ENCODE measurements around the gene UFC1. TPM values are rescaled to one million over a fixed set of nuclear protein-coding genes. Genes with fewer than 3 reads are reported as not detected.

UFC1 gene
- total RNA-seq, 1 experiment from 2014 or later = 63.7 TPM

DNA sequence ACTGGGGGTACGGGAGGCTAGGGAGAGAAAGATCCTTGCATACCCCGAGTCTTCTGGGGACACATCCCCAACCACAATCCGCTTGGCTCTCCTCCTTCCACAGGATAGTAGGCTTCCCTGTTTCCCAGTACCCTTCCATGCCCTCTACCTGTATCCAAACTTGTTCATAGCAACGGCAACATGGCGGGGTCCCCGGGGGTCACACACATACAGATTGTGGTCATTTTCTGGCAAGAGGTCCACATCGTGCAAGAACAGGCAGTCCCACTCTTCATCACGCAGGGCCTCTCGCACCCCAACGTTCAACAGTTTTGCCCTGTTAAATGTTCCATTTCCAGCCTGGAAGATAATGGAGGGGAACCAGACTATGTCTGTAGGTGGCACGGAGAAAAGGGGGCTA is 19.9 kb downstream of the UFC1 start (continued):
- TF ChIP-seq, protein P1, sequence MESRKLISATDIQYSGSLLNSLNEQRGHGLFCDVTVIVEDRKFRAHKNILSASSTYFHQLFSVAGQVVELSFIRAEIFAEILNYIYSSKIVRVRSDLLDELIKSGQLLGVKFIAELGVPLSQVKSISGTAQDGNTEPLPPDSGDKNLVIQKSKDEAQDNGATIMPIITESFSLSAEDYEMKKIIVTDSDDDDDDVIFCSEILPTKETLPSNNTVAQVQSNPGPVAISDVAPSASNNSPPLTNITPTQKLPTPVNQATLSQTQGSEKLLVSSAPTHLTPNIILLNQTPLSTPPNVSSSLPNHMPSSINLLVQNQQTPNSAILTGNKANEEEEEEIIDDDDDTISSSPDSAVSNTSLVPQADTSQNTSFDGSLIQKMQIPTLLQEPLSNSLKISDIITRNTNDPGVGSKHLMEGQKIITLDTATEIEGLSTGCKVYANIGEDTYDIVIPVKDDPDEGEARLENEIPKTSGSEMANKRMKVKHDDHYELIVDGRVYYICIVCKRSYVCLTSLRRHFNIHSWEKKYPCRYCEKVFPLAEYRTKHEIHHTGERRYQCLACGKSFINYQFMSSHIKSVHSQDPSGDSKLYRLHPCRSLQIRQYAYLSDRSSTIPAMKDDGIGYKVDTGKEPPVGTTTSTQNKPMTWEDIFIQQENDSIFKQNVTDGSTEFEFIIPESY (IDR thresholded peaks at IDR 0.05; ENCODE audit: extremely low read depth, insufficient replicate concordance, low read length) = no peak
- TF ChIP-seq FOSL1 (IDR thresholded peaks at IDR 0.05; ENCODE audit: low read depth) (no peak), RAD21 (IDR thresholded peaks at IDR 0.05; ENCODE audit: low read depth) (no peak), JUND (IDR thresholded peaks at IDR 0.05) (no peak), EGR1 (IDR thresholded peaks at IDR 0.05; ENCODE audit: low read depth) (no peak), SP1 (IDR thresholded peaks at IDR 0.05; ENCODE audit: low read depth) (no peak), EZH2phosphoT487 (IDR thresholded peaks at IDR 0.05; ENCODE audit: borderline replicate concordance) (no peak), EZH2 (IDR thresholded peaks at IDR 0.05) (no peak), CEBPB (IDR thresholded peaks at IDR 0.05; ENCODE audit: low read depth) (no peak)
- TF ChIP-seq, protein P2, sequence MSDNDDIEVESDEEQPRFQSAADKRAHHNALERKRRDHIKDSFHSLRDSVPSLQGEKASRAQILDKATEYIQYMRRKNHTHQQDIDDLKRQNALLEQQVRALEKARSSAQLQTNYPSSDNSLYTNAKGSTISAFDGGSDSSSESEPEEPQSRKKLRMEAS (IDR thresholded peaks at IDR 0.05) = no peak

DNA sequence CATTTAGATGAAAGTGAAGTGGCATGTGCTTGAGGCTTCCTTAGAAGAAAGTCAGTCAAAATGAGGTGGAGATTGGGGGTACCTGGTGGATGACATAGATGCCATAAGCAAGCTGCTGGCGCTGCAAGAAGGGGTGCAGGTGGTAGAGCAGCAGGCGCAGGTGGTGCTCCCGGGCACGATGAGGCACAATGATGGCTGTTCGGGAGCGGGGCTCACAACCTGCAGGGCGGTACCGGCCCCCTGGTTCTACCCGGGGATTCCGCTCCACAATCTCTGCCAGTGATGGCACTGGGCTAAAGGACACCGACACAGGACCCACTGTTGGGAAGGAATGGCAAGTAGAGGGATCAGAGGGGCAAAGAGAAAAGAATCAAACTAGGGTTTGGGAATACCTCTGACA is 21.1 kb downstream of the UFC1 start:
- Histone ChIP-seq H3K27ac (ENCODE audit: low read depth, low read length) (no peak overlapping the region), H2AFZ (ENCODE audit: low read depth, low read length, poor library complexity, severe bottlenecking) (no peak overlapping the region), H3K9ac (ENCODE audit: low read length) (no peak overlapping the region), H3K9me2 (ENCODE audit: insufficient read depth) (no peaks in the 10 kb centered on the region), H3K9me3 (ENCODE audit: control insufficient read depth in 1 of 2, insufficient read depth in 1 of 2, low read depth in 1 of 2, low read length in 2 of 2) (no peaks in the 10 kb centered on the region), H3K4me3 (replicated peaks in 1 of 2; ENCODE audit: low read depth in 1 of 2, low read length in 2 of 2) (no peak overlapping the region), H3K27me3 (ENCODE audit: insufficient read depth, low read length) (no peaks in the 10 kb centered on the region), H3K4me1 (ENCODE audit: control insufficient read depth in 1 of 2, insufficient read depth in 2 of 2, low read length in 2 of 2) (peaks cover 10 to 19% of the 10 kb centered on the region in 2 experiments; a peak in 3 of 4 replicates), H3K36me3 (ENCODE audit: control insufficient read depth in 1 of 2, insufficient read depth in 2 of 2, low read length in 2 of 2) (peaks cover 21 to 38% of the 10 kb centered on the region in 2 experiments; a peak in 3 of 4 replicates), H4K20me1 (ENCODE audit: insufficient read depth) (no peaks in the 10 kb centered on the region), H3K79me2 (ENCODE audit: insufficient read depth, low read length) (peaks cover 17% of the 10 kb centered on the region), H3K4me2 (ENCODE audit: low read length) (no peak overlapping the region)
- POLR2A ChIA-PET = no interaction called here
- ATAC-seq = no peak
- BruUV-seq (replicated peaks) = no TSS peak
- RAD21 ChIA-PET (ENCODE audit: low non-redundant PET in 1 of 2, low total read pairs in 2 of 2, uncharacterized antibody in 2 of 2, unreplicated experiment in 2 of 2) = no interaction called here
- intact Hi-C loops (cut with micrococcal nuclease) = no loop called here
- CTCF ChIA-PET = no interaction called here
- no peak for DNase-seq (ENCODE audit: low read depth, low spot score)
- TF ChIP-seq EGR1 (IDR thresholded peaks at IDR 0.05; ENCODE audit: low read depth) = no peak
- TF ChIP-seq, protein P3, sequence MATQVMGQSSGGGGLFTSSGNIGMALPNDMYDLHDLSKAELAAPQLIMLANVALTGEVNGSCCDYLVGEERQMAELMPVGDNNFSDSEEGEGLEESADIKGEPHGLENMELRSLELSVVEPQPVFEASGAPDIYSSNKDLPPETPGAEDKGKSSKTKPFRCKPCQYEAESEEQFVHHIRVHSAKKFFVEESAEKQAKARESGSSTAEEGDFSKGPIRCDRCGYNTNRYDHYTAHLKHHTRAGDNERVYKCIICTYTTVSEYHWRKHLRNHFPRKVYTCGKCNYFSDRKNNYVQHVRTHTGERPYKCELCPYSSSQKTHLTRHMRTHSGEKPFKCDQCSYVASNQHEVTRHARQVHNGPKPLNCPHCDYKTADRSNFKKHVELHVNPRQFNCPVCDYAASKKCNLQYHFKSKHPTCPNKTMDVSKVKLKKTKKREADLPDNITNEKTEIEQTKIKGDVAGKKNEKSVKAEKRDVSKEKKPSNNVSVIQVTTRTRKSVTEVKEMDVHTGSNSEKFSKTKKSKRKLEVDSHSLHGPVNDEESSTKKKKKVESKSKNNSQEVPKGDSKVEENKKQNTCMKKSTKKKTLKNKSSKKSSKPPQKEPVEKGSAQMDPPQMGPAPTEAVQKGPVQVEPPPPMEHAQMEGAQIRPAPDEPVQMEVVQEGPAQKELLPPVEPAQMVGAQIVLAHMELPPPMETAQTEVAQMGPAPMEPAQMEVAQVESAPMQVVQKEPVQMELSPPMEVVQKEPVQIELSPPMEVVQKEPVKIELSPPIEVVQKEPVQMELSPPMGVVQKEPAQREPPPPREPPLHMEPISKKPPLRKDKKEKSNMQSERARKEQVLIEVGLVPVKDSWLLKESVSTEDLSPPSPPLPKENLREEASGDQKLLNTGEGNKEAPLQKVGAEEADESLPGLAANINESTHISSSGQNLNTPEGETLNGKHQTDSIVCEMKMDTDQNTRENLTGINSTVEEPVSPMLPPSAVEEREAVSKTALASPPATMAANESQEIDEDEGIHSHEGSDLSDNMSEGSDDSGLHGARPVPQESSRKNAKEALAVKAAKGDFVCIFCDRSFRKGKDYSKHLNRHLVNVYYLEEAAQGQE (IDR thresholded peaks at IDR 0.05; ENCODE audit: low read depth) = no peak
- TF ChIP-seq SIN3A (IDR thresholded peaks at IDR 0.05; ENCODE audit: low read depth) = no peak
- TF ChIP-seq POLR2A (IDR thresholded peaks at IDR 0.05; ENCODE audit: borderline replicate concordance, extremely low read depth, insufficient read depth, insufficient read length) = no peak
- no peak for TF ChIP-seq CBX3 (IDR thresholded peaks at IDR 0.05; ENCODE audit: low read depth)
- TF ChIP-seq RAD21 (IDR thresholded peaks at IDR 0.05; ENCODE audit: low read depth) = no peak
- TF ChIP-seq, protein P1 (IDR thresholded peaks at IDR 0.05; ENCODE audit: extremely low read depth, insufficient replicate concordance, low read length) = no peak
- TF ChIP-seq, protein P4, sequence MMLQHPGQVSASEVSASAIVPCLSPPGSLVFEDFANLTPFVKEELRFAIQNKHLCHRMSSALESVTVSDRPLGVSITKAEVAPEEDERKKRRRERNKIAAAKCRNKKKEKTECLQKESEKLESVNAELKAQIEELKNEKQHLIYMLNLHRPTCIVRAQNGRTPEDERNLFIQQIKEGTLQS (IDR thresholded peaks at IDR 0.05) = no peak
- no peak for TF ChIP-seq CEBPB (IDR thresholded peaks at IDR 0.05; ENCODE audit: low read depth)
- TF ChIP-seq, protein P5, sequence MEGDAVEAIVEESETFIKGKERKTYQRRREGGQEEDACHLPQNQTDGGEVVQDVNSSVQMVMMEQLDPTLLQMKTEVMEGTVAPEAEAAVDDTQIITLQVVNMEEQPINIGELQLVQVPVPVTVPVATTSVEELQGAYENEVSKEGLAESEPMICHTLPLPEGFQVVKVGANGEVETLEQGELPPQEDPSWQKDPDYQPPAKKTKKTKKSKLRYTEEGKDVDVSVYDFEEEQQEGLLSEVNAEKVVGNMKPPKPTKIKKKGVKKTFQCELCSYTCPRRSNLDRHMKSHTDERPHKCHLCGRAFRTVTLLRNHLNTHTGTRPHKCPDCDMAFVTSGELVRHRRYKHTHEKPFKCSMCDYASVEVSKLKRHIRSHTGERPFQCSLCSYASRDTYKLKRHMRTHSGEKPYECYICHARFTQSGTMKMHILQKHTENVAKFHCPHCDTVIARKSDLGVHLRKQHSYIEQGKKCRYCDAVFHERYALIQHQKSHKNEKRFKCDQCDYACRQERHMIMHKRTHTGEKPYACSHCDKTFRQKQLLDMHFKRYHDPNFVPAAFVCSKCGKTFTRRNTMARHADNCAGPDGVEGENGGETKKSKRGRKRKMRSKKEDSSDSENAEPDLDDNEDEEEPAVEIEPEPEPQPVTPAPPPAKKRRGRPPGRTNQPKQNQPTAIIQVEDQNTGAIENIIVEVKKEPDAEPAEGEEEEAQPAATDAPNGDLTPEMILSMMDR (IDR thresholded peaks at IDR 0.05 in 2 of 3, conservative IDR thresholded peaks at IDR 0.05 in 1 of 3; ENCODE audit: borderline replicate concordance in 1 of 3, insufficient read depth in 1 of 3, low read depth in 2 of 3, low read length in 2 of 3) = no peak
